ENCODE results near the gene UBE2QL1.

The UBE2QL1 gene

DNA sequence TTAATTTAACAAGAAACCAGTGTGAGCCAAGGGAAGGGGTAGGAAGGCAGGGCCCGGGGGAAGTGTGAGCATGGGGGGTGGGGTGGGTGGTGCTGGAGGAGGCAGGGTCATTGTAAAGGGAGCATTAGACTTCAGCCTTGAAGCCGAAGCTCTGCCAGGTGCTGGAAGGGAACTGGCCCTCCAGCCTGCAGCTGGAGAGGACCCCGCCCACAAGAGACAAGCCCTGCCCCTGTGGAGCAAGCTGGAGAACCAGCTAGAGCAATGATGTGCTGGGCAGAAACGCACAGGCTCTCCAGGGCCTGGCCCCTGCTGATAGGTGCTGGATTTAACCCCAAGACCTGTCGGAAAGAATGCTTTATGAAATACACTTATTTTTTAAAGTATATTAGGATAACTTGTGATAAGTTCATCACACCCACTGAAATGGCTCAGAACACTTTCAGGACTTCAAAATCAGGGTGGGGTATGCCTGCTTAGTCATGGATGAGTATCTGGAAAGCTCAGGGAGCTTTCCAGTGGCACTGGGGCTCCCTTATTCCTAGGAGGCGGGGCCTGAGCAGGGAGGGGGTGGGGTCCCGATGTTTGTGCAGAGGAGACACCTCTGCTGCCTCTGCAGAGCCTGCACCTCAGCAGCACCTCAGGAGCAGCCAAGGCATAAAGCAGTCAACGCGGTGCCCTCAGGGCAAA, 27.1 kb downstream of the UBE2QL1 start:
- peak in 15 of 56 donors; percentile 8 to 54 (median 30) for DNase-seq

DNA sequence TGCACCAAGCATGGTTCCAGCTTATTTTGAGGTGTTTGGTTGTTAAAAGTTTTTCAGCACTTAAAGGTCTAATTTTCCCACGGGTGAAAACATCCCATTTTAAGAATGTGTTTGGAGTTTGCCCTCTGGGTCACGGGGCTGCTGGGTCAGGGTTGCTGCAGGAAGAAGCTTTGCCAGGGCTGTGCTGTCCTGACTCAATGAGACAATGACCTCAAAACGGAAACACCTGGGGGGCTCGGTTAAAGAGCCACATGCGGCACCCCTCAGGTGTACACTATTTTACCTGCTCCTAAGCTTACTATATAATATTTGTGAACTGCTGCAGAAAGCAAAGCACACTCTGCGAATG, 27.6 kb downstream of the UBE2QL1 start:
- DNase-seq = no peak

GRCh38 chr5:6478793-6479192, 30.1 kb downstream of the UBE2QL1 start:
- no peak for DNase-seq

DNA sequence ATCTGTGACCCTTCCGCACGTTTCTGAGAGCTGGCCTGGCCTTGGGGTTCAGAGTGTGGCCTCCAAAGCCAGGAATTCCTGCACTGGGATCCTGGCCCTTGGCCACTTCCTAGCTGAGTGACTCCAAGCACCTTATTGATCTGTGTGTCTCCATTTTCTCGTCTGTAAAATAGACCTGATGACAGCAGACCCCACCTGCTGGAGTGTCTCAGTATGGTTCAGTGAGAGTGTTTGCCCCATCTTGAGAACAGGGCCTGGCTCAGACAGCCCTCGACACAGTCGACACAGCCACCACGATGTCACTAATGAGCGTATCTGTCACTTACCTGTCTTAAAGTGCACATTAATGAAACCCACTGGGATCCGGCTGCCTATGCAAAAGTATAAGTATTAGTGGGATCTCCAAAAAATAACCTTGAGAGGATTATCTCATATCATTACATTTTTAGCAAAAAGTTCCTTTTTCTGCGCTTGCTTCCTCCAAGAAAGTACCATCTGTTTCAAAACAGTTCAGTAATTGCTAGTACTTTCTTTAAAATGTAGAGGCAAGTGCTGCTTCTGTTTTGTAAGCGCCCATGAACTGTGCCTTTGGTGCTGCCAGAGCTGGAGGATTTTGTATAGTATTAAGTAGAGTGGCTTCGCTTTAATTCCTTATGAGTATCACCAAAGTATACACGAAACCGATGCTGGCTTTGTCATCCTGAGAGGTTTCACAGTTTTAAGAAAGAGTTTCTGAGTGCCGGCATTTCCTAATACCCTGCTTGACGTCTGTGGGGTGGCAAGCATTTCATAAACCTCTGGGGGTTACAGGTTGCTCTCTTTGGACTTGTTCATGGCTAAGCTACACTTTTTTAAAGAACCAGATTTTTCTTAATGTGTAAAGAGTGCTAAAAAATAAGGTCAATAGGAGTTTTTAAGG, 31.7 kb downstream of the UBE2QL1 start:
- DNase-seq = no peak

- no peak for DNase-seq
These were observed 34.1 kb downstream of the UBE2QL1 start for GRCh38 chr5:6482735-6483134.

GRCh38 chr5:6483880-6484382, 35.3 kb downstream of the UBE2QL1 start:
- DNase-seq = no peak

- DNase-seq = no peak
These were observed 35.8 kb downstream of the UBE2QL1 start for GRCh38 chr5:6484446-6484845.

DNA sequence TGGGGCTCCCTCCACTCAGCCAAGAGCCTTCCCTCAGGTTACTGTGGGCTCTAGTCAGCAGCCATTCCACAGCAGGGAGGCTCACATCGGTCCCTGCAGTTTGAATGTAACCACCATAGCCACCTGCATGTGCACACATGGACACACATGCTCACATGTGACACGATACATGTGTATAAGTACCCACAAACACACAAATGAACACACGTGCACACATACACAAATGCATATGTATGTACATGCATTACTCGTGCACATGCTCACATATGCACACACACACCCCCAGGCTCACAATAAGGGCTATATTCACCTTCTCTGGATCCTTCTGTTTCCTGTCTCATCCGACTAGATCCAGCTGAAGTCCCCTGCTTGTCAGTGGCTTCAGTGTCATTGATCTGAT, 36.2 kb downstream of the UBE2QL1 start:
- no peak for DNase-seq

GRCh38 chr5:6485441-6485840, 36.8 kb downstream of the UBE2QL1 start:
- DNase-seq = no peak

- DNase-seq = no peak
These were observed 37.4 kb downstream of the UBE2QL1 start for GRCh38 chr5:6486074-6486473.

DNA sequence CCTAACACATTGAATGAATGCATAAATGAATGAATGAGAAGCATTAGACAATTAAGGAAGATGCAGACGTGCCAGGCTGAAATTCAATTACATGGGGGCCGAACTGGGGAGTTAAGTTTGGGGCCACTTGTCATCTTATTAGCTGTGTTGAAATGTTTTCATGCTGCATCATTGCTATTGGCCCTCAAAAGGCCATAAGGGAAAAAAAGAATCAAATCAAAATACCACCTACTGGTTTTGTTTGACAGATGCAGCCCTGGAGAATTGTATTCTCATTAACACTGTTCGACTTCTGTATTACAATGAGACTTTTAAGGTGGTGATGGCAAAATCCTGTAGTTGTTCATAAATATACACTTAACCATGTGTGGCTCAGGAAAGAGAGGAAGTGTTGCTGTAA, 38.4 kb downstream of the UBE2QL1 start:
- no peak for DNase-seq

DNA sequence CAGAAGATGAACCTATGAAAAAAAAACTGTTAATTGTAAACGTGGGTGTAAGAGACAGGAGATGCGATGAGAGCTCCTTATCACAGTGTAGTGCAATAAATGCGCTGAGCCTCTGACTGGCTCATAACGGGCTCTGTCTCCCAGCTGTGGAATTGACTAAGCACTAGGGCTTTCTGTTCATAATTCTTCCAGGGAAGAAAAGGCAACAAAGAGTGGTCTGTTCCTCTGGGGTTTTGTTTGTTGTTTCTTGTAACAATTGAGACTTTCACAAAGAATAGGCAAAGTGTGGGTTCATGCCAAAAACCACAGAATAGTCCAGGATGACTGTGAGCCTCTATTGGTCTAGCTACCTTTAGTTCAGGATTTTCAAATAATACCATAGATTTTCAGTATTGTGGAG, 39.4 kb downstream of the UBE2QL1 start:
- peak in 43 of 56 donors; percentile 3 to 78 (median 38) for DNase-seq

DNA sequence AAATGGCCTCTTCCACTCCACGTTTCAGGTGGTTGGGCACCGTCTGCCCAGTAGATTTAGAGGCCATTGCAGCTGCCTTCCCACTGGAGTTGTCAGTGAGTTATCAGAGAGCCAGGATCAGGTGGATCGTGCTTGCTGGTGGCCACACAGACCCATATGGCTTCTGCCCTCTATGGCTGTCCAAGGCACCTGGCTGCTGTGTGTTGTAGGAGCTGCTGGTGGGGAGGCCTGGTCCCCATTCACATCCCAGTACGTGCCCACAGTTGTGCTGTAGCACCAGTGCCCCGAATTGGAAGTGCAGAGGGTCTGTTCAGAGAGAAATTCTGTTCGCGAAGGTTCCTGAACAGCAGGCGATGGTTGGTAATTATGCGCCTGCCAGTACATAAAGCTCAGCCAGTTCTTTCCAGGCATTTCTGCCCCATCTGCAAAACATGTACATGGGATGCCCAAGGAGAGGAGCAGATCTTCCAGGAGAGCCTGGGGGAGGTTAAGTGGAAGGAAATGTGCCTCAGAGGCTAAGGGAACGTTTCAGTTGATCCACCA, 41.1 kb downstream of the UBE2QL1 start:
- DNase-seq = no peak

GRCh38 chr5:6490246-6490645, 41.6 kb downstream of the UBE2QL1 start:
- no peak for DNase-seq

DNA sequence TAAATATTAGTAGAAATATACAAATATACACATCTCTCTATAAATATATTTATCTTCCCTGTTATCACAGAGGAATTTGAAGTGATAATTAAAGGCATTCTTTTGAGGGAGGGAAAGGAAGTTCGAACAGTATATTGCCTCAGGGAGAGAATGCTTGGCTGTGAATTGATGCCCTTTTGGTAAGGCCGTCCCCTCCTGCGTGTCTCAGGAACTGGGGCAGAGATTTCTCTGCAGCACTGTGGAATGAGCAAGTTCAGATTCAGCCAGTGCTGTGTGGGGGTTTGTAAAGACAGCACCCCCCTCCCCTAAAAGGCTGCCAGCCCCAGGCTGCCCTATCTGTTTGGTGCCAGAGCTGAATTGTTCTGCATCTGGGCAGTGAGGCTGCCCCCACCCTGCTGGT, 42.0 kb downstream of the UBE2QL1 start:
- DNase-seq = no peak

DNA sequence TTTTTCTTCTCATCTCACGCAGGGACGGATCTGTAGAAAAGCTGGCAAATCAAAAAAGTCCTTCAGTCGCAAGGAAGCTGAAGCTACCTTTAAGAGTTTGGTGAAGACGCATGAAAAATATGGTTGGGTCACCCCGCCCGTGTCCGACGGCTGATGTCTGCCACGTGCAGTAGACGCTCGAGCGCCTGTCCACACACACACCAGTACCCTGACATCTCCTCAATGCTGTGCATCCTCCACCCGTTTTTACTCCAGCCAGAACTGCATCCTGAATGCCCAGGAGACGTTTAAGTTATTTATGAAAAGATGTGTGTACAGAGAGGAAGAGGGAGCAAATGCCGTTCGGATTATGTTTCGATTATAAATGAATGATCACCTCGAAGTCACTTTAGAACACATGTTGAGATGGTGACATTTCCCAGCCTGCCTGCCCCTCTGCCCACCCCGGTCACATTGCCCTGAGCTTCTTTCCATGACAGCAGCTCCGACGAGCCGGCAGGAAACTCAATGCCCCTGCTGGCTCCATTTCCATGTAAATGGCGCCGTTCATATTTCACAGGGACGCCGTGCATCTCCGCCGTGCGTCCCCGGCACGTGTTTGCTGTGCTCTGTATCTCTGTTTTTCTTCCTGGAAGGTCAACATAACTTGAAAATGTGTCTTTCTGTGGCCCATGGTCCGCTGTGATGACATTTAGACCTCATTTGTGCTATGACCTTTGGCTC, 42.7 kb downstream of the UBE2QL1 start:
- no peak for DNase-seq

DNA sequence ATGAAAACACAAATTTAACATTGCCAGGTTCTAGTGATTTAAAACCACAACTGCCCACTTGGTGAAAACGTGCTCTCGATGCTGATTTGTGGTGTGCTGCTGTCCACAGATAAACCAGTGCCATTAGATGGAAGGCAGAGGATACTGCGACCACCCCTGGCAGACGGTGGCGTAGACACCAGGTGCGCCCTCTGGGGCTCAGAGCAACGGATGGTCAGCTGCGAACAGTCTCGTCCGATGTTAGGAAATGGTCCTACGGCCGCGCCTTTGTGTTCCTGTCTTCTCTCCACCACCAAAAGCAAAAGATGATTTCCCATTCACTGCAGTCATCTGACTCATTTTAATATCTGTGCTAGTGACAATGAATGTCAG, 43.2 kb downstream of the UBE2QL1 start:
- DNase-seq = no peak

DNA sequence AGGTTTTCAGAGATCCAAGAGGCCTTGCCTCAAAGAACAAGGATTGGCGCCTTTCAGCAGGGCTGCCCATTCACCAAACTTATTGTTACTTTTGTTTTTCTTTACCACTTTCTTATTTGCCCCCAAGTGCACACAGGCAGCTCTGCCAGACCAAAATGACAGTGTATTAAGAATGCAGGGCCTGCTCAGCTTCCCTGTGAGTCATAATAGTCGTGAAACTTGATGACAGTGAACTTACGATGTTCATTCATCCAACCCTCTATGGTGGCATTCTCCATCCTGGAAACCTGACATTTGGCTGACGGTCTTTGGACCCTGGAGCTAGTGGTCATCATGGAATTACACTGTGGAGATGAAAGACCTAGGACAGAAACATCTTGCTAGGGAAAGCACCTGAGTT, 44.3 kb downstream of the UBE2QL1 start:
- no peak for DNase-seq

DNA sequence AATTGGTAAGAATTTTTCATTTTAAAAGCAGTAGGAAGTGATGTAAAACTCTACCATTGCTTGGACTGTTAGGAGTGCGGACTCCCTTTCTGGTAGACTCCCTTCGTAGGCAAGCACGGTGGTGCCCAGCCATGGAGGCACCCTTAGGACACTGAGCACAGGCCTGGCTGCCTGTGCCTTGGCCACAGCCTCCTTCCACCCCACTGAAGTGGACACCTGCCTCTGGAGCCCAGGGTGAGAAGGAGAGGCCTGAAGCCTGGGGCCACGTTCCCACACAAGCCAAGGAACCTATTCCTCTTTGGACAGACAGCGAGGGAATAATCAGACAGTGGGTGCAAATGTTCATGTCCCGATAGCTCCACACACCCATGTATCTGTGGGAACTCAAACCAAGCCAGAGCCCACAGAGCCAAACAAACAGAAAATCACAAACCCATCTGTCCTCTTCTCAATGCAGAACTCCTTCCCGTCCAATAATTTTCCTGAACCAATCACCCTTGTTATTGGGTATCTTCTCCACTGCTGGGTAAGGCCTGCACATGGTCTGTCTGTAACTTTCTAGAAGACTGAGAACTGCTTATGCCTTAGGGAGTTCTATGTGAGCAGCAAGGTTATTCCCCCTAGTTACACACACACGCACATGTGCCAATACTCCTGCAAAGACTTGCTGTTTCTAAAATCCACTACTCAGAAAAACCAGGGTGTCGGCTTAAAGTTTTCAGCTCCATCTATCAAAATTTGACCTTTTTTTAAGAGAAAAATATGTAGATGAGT, 45.2 kb downstream of the UBE2QL1 start:
- DNase-seq = no peak

DNA sequence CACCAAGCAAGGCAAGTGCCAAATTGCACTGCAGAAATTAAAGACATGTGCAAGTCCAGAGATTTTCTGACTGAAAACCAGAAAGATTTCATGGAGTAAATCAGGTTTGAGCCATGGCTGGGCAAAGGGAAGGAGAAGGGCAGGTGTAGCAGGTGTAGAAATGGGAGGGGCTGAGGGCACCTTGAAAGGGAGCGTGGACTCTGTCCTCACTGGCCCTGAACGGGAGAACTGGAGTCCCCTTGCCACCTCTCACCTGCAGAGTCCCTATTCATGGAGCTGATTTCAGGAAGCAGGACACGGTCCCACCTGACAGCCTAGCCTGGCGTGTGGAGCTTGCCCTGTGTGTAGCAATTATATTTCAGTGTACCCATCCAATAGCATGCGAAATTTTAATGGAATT, 46.3 kb downstream of the UBE2QL1 start:
- DNase-seq = no peak
